Endothelial cell of umbilical vein (primary cell): ENCODE measurements around the gene SLC25A28. TPM values are rescaled to one million over a fixed set of nuclear protein-coding genes. Genes with fewer than 3 reads are reported as not detected.

Experiments
- BruUV-seq: library from RNA; stranded (reverse); fragments of 400-500 nt; replicated peaks from 2 replicates; lab custom pipeline; 2021; lab: Mats Ljungman, UMichigan
- CTCF ChIA-PET: fragments of 300-600, 350-600 bp; sonication (Branson Sonifier 250); formaldehyde crosslinking; loops from one replicate; lab custom pipeline; 2021; ENCODE audit warnings: antibody characterized with exemption, inconsistent platforms; lab: Charles Lee
- POLR2A ChIA-PET: fragments of 300-600, 350-600 bp; sonication (Branson Sonifier 250); formaldehyde crosslinking; loops from one replicate; lab custom pipeline; 2021; ENCODE audit warnings: antibody characterized with exemption, inconsistent platforms; lab: Charles Lee
- DNase-seq: peaks from one replicate; pipeline ENCODE4 v3.0.0-alpha.2; 2011; ENCODE audit warnings: low read depth, low spot score
- FAIRE-seq: peaks from 2 replicates; lab custom pipeline; 2011; peaks lifted over from hg19 to GRCh38; lab: Jason Lieb, UNC
- H2AFZ ChIP-seq: 2 replicates; pipeline ENCODE4 v1.6.0; 2012; ENCODE audit warnings: low read depth, low read length, control low read depth, inconsistent platforms
- H3K27ac ChIP-seq: 2 replicates; pipeline ENCODE4 v1.5.1; 2011; ENCODE audit warnings: low read depth, mild to moderate bottlenecking, control low read depth, low read length, moderate library complexity; ENCODE audit not compliant: insufficient read depth
- H3K27me3 ChIP-seq, 2 experiments: 2 replicates each; pipeline versions ENCODE4 v1.6.0 to v1.6.1; 2011; ENCODE audit warnings: low read length in 2 of 2, mixed read lengths in 1 of 2; ENCODE audit not compliant: control insufficient read depth in 2 of 2, insufficient read depth in 2 of 2
- H3K36me3 ChIP-seq, 2 experiments: 2 replicates in 1 of 2; 3 replicates in 1 of 2; pipeline ENCODE4 v1.5.1; 2011; ENCODE audit warnings: low read length in 2 of 2, mild to moderate bottlenecking in 1 of 2, moderate library complexity in 1 of 2; ENCODE audit not compliant: control insufficient read depth in 2 of 2, insufficient read depth in 2 of 2; ENCODE audit errors: extremely low read depth in 1 of 2
- H3K4me1 ChIP-seq: 3 replicates; pipeline ENCODE4 v1.5.1; 2011; ENCODE audit warnings: mild to moderate bottlenecking, low read length; ENCODE audit not compliant: control insufficient read depth, insufficient read depth; ENCODE audit errors: extremely low read depth
- H3K4me2 ChIP-seq: 2 replicates; pipeline ENCODE4 v1.6.1; 2011; ENCODE audit warnings: low read length, control low read depth, mixed read lengths; ENCODE audit not compliant: insufficient read depth
- H3K4me3 ChIP-seq, 3 experiments: fragments of 200-600 bp in 1 of 3; sonication (generic), shearing (Covaris generic) in 1 of 3; replicated peaks in 1 of 3; 2 replicates each; pipeline ENCODE4 v1.5.1; 2011 to 2016; ENCODE audit warnings: control low read depth in 3 of 3, low read length in 3 of 3, mild to moderate bottlenecking in 2 of 3, inconsistent platforms in 1 of 3, low read depth in 1 of 3, moderate library complexity in 1 of 3; ENCODE audit not compliant: insufficient read depth in 1 of 3
- H3K79me2 ChIP-seq: 2 replicates; pipeline ENCODE4 v1.6.0; 2012; ENCODE audit warnings: low read length, inconsistent platforms; ENCODE audit not compliant: control insufficient read depth, insufficient read depth
- H3K9ac ChIP-seq: replicated peaks from 2 replicates; pipeline ENCODE3; 2011; ENCODE audit warnings: low read length, control low read depth; ENCODE audit not compliant: insufficient read depth; ENCODE audit errors: extremely low read depth
- H3K9me1 ChIP-seq: replicated peaks from 3 replicates; pipeline ENCODE4 v1.6.0; 2011; ENCODE audit warnings: mild to moderate bottlenecking, low read length; ENCODE audit not compliant: control insufficient read depth, insufficient read depth; ENCODE audit errors: extremely low read depth
- H3K9me3 ChIP-seq: replicated peaks from 2 replicates; pipeline ENCODE4 v1.5.1; 2012; ENCODE audit warnings: low read length, inconsistent platforms; ENCODE audit not compliant: control insufficient read depth, insufficient read depth
- H4K20me1 ChIP-seq: replicated peaks from 2 replicates; pipeline ENCODE3; 2011; ENCODE audit warnings: mild to moderate bottlenecking, low read length; ENCODE audit not compliant: control insufficient read depth, insufficient read depth; ENCODE audit errors: extremely low read depth
- EZH2 ChIP-seq: IDR thresholded peaks from 2 replicates; pipeline ENCODE4 v1.6.1; 2012; ENCODE audit warnings: borderline replicate concordance, low read depth, mild to moderate bottlenecking, moderate library complexity, low read length, inconsistent platforms; ENCODE audit not compliant: severe bottlenecking
- FOS ChIP-seq: IDR thresholded peaks from 2 replicates; pipeline ENCODE4 v1.6.1; 2011; ENCODE audit warnings: mild to moderate bottlenecking, low read length, moderate library complexity, borderline replicate concordance; ENCODE audit not compliant: insufficient read depth
- GATA2 ChIP-seq: IDR thresholded peaks from 2 replicates; pipeline ENCODE4 v1.7.0; 2011; ENCODE audit warnings: low read depth, mild to moderate bottlenecking, moderate library complexity, mixed read lengths, low read length; ENCODE audit not compliant: insufficient read length, insufficient read depth
- JUN ChIP-seq: IDR thresholded peaks from 2 replicates; pipeline ENCODE4 v1.6.1; 2011; ENCODE audit warnings: borderline replicate concordance, low read depth; ENCODE audit not compliant: insufficient read length, insufficient read depth
- MYC ChIP-seq: IDR thresholded peaks from one replicate; pipeline ENCODE4 v1.6.1; 2011; ENCODE audit warnings: mild to moderate bottlenecking, low read depth, low read length
- POLR2A ChIP-seq: IDR thresholded peaks from 2 replicates; pipeline ENCODE4 v1.6.1; 2012; ENCODE audit warnings: low read depth, mild to moderate bottlenecking, control low read depth, low read length
- POLR2AphosphoS5 ChIP-seq: IDR thresholded peaks from 2 replicates; pipeline ENCODE4 v1.6.1; 2012; ENCODE audit warnings: low read depth, mild to moderate bottlenecking, control low read depth, low read length, moderate library complexity; ENCODE audit not compliant: insufficient read depth
- dilution Hi-C: fragments of 300-500 bp; cut with MboI; formaldehyde crosslinking; loops from one replicate; pipeline ENCODE4 v1.15.0; 2019; ENCODE audit warnings: low sequenced_read_pairs; ENCODE audit not compliant: extremely low pct_ligation_motif_present
- intact Hi-C: fragments of 100-400 bp; cut with micrococcal nuclease; formaldehyde crosslinking; loops from one replicate; pipeline ENCODE4 v1.10.0; 2022
- polyA plus RNA-seq, 4 experiments: library from polyadenylated mRNA; depleted of rRNA in 3 of 4; stranded (reverse) in 3 of 4; unstranded in 1 of 4; fragments of >200 nt; gene quantifications; 2 replicates each; pipeline versions ENCODE4 v1.2.1 to v1.2.3, GENCODE V29; 2011 to 2012; ENCODE audit warnings: missing spikeins in 1 of 4
- total RNA-seq: library from RNA; stranded (reverse); gene quantifications from 2 replicates; pipeline ENCODE4 v1.2.3, GENCODE V29; 2021
- TF ChIP-seq, protein P1 (sequence below), 2 donors: IDR thresholded peaks; 1 replicate in 1 of 2; 2 replicates in 1 of 2; pipeline ENCODE4 v1.5.1; 2011; ENCODE audit warnings: low read length in 2 of 2, mild to moderate bottlenecking in 2 of 2, moderate library complexity in 2 of 2, control low read depth in 1 of 2, inconsistent platforms in 1 of 2, low read depth in 1 of 2; ENCODE audit not compliant: insufficient read depth in 1 of 2; ENCODE audit errors: extremely low read depth in 1 of 2
- TF ChIP-seq, protein P2 (sequence below): IDR thresholded peaks from 2 replicates; pipeline ENCODE4 v1.6.1; 2011; ENCODE audit not compliant: insufficient read depth, insufficient read length

SLC25A28 gene
- total and polyA plus RNA-seq, 2 donors (not counting 3 experiments of a cell fraction or from before 2014, with no cell fraction given) = 33.7 to 38.8 TPM

DNA sequence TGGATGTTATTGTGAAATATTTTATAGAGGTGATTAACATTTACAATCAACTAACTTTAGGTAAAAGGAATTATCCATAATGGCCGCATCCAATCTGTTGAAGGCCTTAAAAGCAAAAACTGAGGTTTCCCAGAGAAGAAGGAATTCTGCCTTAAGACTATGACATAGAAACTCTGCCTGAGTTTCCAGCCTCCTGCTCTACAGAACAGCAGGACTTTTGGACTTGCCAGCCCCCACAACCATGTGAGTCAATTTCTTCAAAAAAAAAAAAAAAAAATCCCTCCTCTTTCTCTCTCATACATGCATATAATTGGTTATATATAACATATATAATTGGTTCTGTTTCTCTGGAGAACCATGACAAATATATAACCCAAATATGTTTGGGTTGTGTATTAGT is 15.4 kb downstream of the SLC25A28 start:
- no TSS peak for BruUV-seq
- FAIRE-seq = no peak

More for the DNA sequence above, 15.4 kb downstream of the SLC25A28 start:
- Histone ChIP-seq H3K27me3 (no peaks in the 10 kb centered on the region), H3K36me3 (no peaks in the 10 kb centered on the region), H3K9ac (no peak overlapping the region), H3K79me2 (no peaks in the 10 kb centered on the region), H4K20me1 (no peaks in the 10 kb centered on the region), H3K4me1 (no peaks in the 10 kb centered on the region), H3K27ac (no peak overlapping the region), H3K9me3 (no peaks in the 10 kb centered on the region), H3K4me3 (no peak overlapping the region), H3K9me1 (no peaks in the 10 kb centered on the region), H3K4me2 (no peak overlapping the region), H2AFZ (no peak overlapping the region)
- no peak for DNase-seq
- intact Hi-C loops (no loop called here), dilution Hi-C loops (loop anchor here (25.0 kb wide), 1 partner anchor 168 kb away; the partner anchor contains the start of gene GOT1)
- POLR2A ChIA-PET = no interaction called here
- CTCF ChIA-PET = interaction anchor here (1.5 kb wide), 1 partner anchor 169 kb away, joined by 9 read pairs; no protein-coding TSS in a partner anchor
- no peak for TF ChIP-seq POLR2A
- no peak for TF ChIP-seq FOS
- no peak for TF ChIP-seq POLR2AphosphoS5
- TF ChIP-seq, protein P1, sequence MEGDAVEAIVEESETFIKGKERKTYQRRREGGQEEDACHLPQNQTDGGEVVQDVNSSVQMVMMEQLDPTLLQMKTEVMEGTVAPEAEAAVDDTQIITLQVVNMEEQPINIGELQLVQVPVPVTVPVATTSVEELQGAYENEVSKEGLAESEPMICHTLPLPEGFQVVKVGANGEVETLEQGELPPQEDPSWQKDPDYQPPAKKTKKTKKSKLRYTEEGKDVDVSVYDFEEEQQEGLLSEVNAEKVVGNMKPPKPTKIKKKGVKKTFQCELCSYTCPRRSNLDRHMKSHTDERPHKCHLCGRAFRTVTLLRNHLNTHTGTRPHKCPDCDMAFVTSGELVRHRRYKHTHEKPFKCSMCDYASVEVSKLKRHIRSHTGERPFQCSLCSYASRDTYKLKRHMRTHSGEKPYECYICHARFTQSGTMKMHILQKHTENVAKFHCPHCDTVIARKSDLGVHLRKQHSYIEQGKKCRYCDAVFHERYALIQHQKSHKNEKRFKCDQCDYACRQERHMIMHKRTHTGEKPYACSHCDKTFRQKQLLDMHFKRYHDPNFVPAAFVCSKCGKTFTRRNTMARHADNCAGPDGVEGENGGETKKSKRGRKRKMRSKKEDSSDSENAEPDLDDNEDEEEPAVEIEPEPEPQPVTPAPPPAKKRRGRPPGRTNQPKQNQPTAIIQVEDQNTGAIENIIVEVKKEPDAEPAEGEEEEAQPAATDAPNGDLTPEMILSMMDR (IDR thresholded peaks at IDR 0.05; ENCODE audit: extremely low read depth in 1 of 2, insufficient read depth in 1 of 2, low read depth in 1 of 2, low read length in 2 of 2) = no peak
- TF ChIP-seq, protein P2, sequence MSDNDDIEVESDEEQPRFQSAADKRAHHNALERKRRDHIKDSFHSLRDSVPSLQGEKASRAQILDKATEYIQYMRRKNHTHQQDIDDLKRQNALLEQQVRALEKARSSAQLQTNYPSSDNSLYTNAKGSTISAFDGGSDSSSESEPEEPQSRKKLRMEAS = no peak
- TF ChIP-seq JUN = no peak
- no peak for TF ChIP-seq MYC
- TF ChIP-seq GATA2 = no peak
- TF ChIP-seq EZH2 = no peak
